ENCODE data around the gene VAV2.
"Not testable (repeated sequence)": the region's sequence is repeated elsewhere in the genome, so short reads cannot be mapped to it uniquely, and the experiment has no call there.

Gene VAV2

DNA sequence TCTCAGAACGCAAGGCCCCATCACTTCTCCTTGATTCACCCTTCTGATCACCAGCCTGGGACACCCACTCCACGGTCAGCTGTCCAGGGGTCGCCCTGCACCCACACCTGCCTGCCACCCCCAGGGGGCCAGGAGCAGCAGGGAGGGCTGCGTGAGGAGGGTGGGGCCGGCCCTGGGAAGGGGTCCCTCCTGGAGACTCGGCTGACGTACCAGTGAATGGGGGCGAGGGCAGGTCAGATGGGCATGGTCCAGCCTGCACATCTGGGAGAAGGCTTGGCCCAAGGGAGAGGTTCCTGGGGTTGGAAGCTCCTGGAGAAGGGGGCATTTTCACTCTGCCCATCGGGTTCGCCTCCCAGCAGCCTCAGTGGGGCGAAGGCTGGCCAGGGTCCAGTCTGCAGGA is 232.2 kb downstream of the VAV2 start:
- no peak for DNase-seq

DNA sequence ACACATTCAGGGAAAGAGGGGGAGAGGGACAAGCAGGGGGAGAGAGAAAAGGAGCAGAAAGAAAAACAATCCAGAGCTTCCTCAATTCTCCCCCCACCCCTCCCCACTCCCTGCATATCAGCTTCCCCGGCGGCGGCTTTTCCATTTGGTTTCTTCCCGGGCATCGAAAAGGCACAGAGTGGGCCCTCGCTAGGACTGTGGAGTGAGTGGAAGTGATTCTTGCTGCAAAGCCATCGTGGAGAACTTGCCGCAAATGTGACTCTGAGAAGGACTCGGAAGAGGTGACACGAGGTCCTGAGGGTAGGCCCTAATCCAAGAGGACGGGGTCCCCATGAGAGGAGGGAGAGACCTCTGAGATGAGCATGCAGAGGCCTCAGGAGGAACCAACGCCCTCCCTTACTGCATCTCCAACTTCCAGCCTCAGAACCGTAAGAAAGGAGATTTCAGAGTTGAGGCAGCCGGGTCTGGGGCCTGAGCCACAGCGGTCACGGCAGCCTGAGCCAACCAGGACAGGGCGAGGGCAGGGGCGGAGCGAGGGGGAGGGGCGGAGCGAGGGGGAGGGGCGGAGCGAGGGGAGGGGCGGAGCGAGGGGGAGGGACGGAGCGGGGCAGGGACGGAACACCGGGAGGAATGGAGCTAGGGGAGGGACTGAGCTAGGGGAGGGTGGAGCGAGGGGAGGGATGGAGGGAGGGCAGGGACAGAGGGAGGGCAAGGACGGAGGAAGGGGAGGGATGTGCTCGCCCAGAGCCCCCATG is 232.8 kb downstream of the VAV2 start:
- peak; percentile 19 for DNase-seq

DNA sequence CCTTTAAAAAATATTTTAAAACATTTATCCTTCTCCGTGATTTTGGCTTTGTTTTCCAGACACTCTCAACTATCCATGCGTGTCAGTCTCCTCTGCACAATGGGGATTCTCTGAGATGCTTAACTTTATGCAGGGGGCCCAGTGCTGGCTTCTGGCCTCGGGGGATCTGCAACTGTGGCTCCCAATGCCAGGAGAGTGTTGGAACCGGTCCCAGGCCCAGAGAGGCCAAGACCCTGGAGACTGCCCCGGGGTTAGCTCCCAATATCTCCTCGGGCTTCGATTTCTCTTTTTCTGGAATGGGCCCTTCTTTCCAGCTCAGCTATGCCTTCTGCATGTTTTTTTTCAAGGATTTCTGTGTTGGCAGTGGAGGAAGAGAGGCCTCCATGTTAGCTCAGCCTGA is 233.9 kb downstream of the VAV2 start:
- DNase-seq = no peak

DNA sequence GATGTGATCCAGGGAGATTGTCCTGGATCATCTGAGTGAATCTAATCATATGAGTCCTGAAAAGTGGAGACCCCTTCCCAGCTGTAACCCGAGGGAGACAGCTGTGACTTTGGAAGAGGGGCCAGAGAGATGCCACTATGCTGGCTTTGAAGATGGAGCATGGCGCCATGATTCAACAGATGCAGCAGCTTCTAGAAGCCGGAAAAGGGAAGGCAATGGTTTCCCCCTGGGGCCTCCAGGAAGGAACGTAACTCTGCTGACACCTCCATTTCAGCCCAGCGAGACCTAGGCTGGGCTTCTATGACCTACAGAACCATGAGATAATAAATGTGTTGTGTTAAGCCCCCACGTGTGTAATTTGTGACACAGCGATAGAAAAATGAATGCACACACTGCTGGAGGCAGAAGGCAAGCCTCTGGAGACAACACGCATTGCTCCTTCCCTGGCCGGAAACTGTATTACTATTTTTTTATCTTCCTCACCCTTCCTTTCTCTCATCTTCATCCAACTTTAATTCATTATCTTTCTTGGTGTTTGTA is 237.4 kb downstream of the VAV2 start:
- DNase-seq = no peak

DNA sequence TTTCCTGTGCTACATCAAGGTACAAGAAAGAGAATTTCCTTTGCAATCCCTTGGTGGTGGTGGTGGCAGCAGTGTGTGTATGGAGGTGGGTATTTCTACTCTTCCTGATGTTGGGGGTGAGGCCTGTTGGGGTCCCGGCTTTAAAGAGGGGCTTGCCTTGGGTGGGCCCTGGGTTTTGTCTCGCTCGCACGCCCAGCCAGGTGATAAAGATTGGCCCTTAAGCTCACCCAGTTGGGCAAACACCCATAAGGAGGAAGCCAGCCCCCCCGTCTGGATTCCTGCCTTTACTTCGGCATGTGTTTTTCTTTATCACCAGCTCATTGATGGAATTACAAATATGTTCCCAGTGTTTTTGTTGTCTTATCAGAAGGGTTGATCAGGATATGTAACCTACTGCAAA is 237.9 kb downstream of the VAV2 start:
- DNase-seq = no peak

DNA sequence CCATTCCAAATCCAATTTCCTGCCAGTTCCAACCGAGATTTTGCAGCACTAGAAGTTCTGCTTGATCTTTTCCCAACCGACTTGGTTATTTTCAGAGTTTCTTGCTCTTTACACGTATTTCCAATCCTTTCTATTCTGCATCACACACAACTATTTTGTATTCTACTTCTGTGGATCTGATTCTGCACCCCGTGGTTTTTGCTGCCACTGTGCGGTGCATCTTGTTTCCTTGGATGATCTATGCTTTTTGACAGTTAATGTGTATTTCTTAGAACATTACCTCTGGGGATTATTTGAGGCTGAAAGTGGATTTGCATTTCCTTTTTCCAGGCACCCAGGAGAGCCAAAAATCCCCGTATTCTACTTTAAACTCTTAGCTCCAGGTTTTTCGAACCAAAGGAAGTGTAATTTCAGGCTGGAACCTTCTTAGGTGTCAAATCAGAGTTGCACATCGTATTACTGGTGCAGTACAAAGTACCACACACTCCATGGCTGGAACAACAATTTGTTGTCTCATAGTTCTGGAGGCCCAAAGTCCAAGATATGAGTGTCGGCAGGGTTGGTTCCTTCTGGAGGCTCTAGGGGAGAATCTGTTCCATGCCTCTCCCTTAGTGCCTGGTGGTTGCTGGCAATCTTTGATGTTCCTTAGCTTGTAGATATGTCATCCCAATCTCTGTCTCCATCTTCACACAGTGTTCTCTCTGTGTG is 239.2 kb downstream of the VAV2 start:
- no peak for DNase-seq

DNA sequence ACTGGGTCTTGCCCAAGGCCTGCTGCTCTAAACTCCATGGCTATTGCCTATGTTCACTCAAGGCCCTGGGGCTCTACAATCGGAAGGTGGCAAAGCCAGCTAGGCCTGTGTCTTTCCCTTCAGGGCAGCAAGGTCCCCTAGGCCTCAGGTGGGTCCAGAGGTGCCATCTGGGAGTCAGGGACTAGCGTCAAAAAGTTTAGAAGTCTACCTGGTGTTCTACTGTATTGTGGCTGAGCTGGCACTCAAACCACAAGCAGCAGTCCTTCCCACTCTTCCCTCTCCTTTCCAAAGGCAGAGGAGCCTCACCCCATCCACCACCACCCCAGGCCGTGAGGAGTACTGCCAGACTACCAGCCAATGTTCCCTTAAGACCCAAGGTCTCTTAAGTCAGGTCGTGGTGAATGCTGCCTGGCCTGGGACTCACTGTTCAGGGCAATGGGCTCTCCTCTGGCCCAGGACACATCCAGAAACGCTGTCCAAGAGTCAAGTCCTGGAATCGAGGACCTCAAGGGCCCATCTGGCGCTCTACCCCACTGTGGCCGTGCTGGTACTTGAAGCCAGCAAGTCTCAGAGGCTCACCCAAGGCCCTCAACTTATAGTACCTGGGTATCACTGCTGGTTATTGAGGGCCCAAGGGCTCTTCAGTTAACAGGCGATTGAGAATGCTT is 241.0 kb downstream of the VAV2 start:
- no peak for DNase-seq

DNA sequence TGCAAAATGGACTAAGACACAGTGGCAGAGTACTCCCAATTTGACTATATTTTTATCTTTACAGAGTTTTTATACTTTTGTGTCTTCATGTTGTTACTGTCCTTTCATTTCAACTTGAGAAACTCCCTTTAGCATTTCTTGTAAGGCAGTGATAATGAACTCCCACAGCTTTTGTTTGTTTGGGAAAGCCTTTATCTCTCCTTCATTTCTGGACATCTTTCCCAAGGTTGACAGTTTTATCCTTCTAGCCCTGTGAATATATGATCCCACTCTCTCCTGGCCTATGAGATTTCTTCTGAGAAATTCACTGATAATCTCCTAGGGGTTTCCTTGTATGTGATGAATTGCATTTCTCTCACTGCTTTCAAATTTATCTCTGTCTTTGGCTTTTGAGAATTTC is 244.8 kb downstream of the VAV2 start:
- no peak for DNase-seq

DNA sequence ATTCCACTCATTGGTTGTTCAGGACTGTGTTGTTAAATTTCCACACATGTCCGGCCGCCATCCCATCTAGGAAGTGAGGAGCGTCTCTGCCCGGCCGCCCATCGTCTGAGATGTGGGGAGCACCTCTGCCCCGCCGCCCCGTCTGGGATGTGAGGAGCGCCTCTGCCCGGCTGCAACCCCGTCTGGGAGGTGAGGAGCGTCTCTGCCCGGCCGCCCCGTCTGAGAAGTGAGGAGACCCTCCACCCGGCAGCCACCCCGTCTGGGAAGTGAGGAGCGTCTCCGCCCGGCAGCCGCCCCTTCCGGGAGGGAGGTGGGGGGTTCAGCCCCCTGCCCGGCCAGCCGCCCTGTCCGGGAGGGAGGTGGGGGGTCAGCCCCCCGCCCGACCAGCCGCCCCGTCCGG is 247.6 kb downstream of the VAV2 start:
- DNase-seq = not testable (repeated sequence)

DNA sequence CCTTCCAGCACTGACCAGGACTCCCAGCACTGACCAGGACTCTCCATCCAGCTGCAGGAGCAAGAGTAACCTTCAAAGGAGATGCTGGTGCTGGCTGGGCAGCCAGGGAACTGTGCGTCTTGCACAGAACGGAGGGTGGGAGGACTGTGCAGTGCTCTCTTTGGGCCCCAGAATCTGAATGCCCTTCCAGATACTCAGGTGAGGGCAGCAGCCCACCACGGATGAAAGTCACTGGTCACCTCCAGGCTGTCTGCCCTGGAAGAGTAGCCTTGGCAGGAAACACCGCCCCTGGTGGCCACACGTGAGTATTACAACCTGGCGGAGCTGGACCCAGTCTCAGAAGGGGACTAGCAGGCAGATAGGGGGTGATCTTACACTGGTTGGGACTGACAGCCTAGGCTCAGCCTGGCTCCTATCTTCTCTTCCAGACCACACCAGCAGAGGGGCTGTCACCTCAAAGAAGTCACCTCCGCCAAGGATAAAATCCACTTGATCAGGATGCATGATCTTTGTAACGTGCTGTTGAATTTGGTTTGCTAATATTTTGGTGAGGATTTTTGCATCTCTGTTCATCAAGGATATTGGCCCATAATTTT is 249.2 kb downstream of the VAV2 start:
- DNase-seq = peak; percentile 48

DNA sequence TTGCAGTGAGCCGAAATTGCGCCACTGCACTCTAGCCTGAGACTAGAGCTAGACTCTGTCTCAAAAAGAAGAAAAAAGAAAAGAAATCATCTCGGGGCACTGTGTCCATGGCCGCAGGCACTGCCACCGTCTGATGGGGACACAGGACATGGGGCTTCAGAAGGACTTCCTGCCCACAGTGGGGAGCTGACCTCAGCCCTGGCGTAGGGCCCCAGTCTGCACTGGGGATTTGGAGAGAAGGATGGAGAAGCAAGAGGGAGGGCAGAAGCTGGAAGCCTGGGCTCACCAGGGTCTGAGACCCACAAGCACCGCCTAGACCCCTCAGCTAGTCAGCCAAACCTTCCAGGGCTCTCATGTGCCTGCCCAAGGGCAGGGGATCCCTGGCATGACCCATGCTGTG is 249.9 kb downstream of the VAV2 start:
- no peak for DNase-seq

DNA sequence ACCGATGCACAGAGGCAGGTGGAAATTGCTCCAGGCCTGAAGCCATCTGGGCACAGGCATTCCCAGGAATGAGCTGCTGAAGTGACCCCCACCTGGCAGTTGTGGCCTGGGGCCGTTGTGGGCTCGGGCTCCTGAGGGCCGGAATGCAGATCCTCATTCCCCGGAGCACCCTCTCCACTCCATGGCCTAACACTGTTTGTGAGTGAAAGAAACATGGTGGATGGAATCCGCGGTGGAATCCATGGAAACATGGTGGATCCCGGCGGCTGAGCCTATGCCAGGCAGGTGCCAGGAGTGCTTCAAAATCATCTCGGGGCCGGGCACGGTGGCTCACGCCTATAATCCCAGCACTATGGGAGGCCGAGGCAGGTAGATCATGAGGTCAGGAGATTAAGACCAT is 250.4 kb downstream of the VAV2 start:
- no peak for DNase-seq

DNA sequence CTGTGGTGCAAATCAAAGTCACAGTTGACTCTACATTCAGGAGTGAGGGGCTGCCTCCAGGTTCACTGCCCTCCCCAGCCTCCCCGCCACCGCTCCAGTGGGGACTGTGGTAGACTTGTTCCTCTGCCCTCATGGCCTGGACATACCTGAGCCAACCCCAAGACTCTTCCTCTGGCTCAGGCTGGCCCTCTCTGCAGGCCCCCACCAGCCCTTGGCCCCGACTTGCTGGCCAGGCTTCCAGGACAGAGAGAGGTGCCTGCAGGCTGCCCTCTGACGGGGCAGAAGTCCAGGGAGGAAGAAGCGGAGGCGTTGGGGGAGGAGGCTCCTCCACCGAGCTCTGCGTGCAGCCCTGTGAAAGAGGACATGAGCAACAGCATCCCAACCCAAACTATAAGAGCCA is 251.2 kb downstream of the VAV2 start:
- no peak for DNase-seq

DNA sequence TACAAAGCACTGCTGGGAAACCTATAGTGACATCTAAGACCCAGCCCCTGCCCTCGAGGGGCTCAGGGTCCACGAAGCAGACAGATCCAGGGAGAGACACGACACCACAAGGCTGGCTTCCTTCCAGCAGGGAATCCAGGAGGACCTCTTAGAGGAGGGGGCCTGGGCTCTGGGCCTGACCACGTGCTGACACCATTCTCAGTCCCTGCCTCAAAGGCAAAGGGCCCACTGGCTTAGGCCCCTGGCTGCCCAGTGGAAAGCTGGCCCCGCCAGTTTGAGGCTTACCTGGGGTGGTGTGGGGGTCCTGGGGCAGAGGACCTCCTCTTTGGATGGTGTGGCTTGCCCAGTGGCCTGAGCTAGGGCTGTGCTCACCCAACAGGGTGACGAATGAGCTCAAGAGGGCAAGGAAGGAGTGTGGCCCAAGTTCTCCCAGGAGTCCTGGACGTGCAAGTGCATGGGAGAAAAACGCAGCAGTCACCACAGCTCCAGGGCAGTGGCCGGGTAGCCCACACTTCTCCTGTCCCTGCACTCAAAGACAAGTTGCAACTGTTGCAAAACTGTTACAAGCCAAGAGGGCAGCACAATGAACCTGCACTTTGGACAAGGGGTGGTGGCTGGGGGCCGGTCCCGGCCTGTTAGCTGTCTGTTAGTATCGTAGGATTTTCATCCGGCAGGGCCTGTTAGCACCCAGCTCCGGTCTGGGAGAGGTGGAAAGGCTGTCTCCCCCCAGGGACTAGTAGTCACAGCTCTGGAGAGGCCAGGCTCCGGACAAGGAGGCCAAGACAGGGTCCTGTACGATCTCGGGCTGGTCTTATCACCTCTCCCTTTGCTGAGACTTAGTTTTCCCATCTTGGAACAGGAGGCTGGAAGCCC is 252.5 kb downstream of the VAV2 start:
- DNase-seq = no peak

DNA sequence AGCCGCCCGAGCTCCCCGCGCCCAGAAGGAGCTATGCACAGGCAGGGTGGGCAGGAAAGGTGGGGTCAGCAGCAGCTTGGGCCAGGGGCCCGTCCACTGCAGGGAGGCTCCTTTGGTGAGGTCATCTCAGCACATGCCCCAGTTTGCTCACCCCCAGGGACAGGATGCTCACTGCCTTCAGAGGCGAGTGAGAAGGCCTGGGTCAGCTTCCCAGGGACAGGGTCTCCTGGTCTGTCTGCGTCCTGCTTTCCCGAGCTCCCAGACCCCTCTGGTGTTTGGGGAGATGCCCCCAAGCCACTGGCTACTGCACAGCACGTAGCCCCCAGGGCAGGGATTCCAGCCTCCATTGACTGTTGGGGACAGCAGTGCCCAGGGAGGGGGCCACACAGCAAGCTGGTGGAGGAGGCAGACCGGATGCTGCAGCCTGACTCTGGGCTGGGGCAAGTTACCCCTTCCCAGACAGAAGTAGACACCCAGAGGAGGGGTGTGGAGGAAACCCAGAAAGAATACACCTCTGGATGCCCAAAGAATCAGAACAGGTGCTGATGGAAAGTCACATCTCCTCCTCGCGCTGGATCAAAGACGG is 253.4 kb downstream of the VAV2 start:
- no peak for DNase-seq

DNA sequence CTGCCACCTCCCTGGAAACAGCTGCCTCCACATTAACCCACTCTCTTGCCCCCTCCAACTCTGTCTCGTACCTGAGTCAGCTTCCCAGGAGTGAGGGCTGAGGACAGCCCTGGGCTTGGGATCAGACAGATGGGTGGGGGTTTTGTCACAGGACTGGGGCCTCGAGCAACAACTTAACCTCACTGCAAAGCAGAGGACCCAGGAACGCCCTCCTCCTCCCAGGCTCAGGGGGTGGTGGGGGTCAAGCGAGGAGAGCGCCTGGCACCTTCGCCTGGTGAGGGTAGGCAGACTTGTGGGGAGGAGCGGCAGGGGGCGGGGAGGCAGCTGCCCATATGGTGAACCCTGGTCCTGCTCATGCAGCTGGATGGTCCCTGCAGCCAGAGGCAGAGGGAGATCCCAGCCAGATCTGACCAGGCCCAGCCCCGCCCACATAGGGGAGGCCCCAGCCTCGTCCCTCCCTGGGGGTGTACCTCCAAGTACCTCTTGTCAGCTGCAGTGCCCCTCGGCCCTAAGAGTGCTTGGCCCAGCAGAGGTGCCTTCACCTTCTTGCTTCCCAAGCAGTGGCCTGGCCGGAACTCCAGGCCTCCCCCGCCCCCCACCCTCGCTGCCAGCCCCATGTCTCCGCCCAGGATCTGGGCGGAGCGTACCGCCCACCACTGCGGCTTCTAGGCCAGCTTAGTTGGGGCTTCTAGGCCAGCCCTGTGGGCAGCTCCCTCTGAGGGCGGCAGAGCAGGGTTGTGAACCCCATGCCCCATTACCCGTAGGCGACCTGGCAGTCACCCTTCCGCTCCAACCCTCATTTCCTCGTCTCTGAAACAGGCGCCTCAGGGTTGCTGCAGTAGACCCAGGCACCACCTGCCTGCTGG is 254.1 kb downstream of the VAV2 start, which contains the start of gene SARDH:
TSS of gene SARDH (minus strand) at position 579 of the 866 bp plus-strand sequence. CDS start 4,179 bp downstream, outside the sequence.
- no peak for DNase-seq

DNA sequence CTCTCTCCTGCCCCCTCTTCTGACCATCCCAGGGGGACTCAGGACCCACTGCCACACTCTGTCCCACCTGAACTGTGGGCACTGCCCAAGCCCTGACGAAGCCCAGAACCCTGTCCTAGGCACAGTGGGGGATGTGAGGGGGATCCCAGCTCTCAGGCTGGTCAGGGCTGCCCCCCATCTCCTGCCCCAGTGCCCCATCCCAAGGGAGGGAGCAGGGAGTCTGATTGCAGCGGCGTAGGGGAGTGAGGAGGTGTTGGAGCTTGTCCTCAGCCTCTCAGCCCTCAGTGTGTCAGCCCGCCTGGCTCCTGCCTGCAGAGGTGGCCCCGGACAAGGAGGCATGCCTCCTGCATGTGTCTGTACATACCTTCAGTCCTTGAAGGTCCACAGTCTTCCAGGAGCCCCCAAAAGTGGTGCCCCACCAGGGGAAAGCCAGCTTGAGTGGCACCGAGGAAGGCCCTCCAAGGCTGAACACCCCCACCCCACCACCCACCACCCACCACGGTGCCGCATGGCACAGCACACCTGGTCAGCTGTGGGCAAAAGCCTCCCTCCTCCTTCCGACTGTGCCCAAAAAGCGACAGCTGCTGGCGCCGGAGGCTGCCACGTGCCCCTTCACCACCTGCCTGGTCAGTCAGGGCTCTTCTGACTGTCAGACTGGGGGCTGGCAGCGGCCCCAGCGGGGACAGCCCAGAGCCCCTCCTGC is 254.9 kb downstream of the VAV2 start:
- no peak for DNase-seq

DNA sequence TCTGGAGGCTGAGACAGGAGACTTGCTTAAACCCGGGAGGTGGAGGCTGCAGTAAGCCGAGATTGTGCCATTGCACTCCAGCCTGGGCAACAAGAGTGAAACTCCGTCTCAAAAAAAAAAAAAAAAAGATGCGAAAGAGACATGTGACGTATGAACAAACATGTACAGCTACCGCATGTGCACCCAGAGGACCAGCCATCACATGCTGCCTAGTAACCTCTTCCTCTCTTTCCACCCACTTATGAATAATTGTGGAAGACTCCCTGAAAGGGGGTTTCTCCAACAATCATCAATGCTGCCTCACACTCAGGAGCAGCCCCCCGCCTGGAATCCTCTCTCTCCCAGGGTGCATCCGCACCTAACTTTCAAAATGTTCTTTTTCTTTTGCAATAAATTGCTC is 256.2 kb downstream of the VAV2 start:
- no peak for DNase-seq

DNA sequence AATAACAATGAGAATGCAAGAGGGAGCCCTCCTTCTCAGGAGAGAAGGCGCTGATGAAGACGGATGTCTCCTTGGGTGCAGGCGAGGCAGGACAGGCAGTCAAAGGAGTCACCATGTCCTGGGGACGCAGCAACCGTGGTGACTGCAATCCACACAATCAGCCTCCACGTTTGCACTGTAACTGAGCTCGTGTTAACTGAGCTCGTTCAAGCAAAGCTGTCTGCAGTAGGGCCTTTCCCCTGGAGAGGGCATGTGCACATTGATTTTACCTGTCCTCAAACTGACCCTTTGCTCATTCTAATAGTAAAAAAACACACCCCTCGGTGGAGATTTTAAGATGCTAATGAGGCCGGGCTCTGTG is 256.7 kb downstream of the VAV2 start:
- no peak for DNase-seq

Data from HCEC 1CT (cell line).